Stimulated activated CD4-positive, alpha-beta T cell treated with anti-CD3 and anti-CD28 coated beads, Interleukin-15, amount 100 ng/mL, for 1 hour (primary cell): ENCODE measurements around the gene CHST9.
"Not testable (repeated sequence)": the region's sequence is repeated elsewhere in the genome, so short reads cannot be mapped to it uniquely, and the experiment has no call there.

Source experiments
- DNase-seq, 2 donors: peaks; one replicate each; pipeline ENCODE4 v3.0.0-alpha.2; 2020; ENCODE audit warnings: low read depth in 1 of 2, low spot score in 1 of 2

CHST9 gene

GRCh38 chr18:26931659-26932058, 253.4 kb downstream of the CHST9 start:
- no peak for DNase-seq

- DNase-seq, result no peak
These were observed 254.5 kb downstream of the CHST9 start for GRCh38 chr18:26930630-26931029.

GRCh38 chr18:26928670-26929313, 256.3 kb downstream of the CHST9 start:
- no peak for DNase-seq

GRCh38 chr18:26927822-26928221, 257.3 kb downstream of the CHST9 start:
- not testable (repeated sequence) for DNase-seq

GRCh38 chr18:26926066-26926675, 258.9 kb downstream of the CHST9 start:
- no peak for DNase-seq

- no peak for DNase-seq
These were observed 259.8 kb downstream of the CHST9 start for GRCh38 chr18:26925313-26925712.

- no peak for DNase-seq
These were observed 262.8 kb downstream of the CHST9 start for GRCh38 chr18:26922313-26922712.

- no peak for DNase-seq
These were observed 264.5 kb downstream of the CHST9 start for GRCh38 chr18:26920644-26921043.

- no peak for DNase-seq
These were observed 265.5 kb downstream of the CHST9 start for GRCh38 chr18:26919627-26920026.

GRCh38 chr18:26919201-26919600, 265.9 kb downstream of the CHST9 start:
- DNase-seq, result no peak

- DNase-seq, result no peak
These were observed 273.3 kb downstream of the CHST9 start for GRCh38 chr18:26911840-26912239.

- no peak for DNase-seq
These were observed 275.4 kb downstream of the CHST9 start for GRCh38 chr18:26909599-26910290.

GRCh38 chr18:26908906-26909305, 276.2 kb downstream of the CHST9 start:
- no peak for DNase-seq

GRCh38 chr18:26902291-26902690, 282.8 kb downstream of the CHST9 start:
- no peak for DNase-seq

GRCh38 chr18:26901020-26901419, 284.1 kb downstream of the CHST9 start:
- no peak for DNase-seq

- no peak for DNase-seq
These were observed 290.7 kb downstream of the CHST9 start for GRCh38 chr18:26894426-26894825.

GRCh38 chr18:26893996-26894395, 291.1 kb downstream of the CHST9 start:
- DNase-seq, result no peak

- DNase-seq, result no peak
These were observed 296.8 kb downstream of the CHST9 start for GRCh38 chr18:26888259-26888658.

GRCh38 chr18:26875040-26875654, 310.0 kb downstream of the CHST9 start:
- no peak for DNase-seq

- no peak for DNase-seq
These were observed 310.8 kb downstream of the CHST9 start for GRCh38 chr18:26874283-26874682.

GRCh38 chr18:26869640-26870039, 315.5 kb downstream of the CHST9 start:
- no peak for DNase-seq

- DNase-seq, result no peak
These were observed 316.0 kb downstream of the CHST9 start for GRCh38 chr18:26868968-26869586.
